CD1c-positive myeloid dendritic cell (primary cell): ENCODE data around the gene NFKB2.

Source experiments
- DNase-seq: peaks from one replicate; pipeline ENCODE4 v3.0.0-alpha.2; 2016; ENCODE audit errors: extremely low spot score

Gene NFKB2

GRCh38 chr10:102451105-102451969, 55.8 kb downstream of the NFKB2 start, which contains the start of gene C10orf95:
Gene C10orf95, minus strand, starts transcription at chr10:102451543. Its CDS starts 450 bp downstream, at chr10:102451093.
- no peak for DNase-seq
